CD4-positive, alpha-beta T cell treated with Interleukin-12 subunit alpha and Interleukin-12 subunit beta, for 1 hour (primary cell): ENCODE measurements around the gene TTLL5.
"Not testable (repeated sequence)": the region's sequence is repeated elsewhere in the genome, so short reads cannot be mapped to it uniquely, and the experiment has no call there.

Experiments
- DNase-seq: peaks from one replicate; pipeline ENCODE4 v3.0.0-alpha.2; 2020

Gene TTLL5

GRCh38 chr14:75837151-75837787 lies 176.2 kb downstream of the TTLL5 start:
- DNase-seq: no peak

DNA sequence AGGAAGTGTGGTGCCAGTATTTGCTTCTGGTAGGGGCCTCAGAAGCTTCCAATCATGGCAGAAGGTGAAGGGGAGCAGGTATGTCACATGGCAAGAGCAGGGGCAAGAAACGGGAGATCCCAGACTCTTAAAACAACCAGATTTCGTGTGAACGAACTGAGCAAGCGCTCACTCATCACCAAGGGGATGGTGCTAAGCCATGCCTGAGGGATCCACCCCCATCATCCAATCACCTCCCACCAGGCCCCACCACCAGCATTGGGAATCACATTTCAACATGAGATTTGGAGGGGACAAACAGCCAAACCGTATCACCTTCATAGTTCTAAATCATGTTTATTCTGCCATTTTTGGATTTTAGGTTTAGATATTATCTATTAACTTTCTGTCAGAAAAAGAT lies 179.9 kb downstream of the TTLL5 start:
- no peak for DNase-seq

DNA sequence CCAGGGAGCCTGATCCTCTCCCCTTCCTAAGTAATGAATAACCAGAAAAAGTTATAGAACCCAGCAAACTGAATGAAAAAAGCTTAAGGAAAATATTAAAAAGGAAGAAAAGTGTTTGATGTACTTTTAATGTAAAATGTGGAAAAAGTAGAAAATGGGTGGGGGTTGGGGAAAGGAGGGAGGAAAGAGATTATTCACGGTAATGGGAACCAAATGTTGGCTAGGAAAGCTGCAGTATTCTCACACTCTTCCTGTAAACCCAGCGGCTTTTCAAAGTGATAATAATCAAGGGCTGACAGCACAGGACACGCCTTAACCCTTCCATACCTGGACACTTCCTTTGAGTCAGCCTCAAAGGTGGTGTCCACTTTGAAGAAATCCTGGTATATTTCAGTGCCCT lies 181.5 kb downstream of the TTLL5 start:
- DNase-seq: no peak

DNA sequence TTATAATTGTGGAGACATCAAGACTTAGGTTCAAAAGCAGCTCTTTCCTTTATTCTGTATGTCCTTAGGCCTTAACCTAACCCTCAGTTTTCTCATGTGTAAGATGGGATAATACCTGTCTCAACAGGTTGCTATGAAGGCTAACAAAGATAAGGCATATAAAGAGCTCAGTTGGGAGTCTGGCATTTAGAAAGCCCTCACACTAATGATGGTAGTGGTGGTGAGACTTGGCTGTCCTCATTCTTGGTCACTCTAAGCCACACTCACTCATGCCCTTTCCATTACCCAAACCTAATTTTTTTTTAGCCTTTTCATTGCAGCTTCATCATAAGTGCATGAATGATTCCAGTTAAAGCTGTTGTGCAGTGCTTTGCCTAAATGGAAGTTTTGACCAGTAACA lies 183.4 kb downstream of the TTLL5 start:
- no peak for DNase-seq

DNA sequence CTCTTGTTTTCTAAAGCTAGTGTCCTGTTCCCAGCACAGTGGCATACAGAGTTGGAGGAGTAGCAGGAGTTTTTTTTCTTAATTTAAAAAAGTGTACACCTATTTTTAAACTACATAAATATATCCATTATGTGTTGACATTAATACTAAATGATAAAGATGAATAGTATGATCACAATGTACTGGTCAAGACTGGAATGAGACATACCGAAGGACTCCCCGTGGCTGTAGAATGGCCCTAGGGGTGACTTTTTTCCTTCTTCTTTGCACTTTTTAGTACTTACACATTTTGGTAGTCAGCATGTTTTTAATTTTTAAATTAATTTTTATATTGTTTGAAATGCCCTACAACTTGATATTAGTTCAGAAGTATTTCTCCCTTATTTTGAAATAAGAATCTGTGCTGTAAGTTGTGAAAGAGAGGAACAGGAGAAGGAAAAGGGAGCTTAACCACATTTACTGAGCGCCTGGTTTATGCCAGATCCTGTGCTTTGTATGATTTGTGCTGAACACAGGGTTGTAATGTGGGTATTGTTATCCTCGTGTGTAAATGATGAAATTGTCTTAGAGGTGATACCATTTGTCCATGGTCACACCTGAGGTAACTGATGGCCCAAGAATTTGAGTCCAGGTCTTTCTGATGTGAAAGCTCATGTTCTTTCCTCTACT lies 184.2 kb downstream of the TTLL5 start:
- no peak for DNase-seq

- not testable (repeated sequence) for DNase-seq
These were observed 185.6 kb downstream of the TTLL5 start for GRCh38 chr14:75846694-75847093.

GRCh38 chr14:75847584-75847983 lies 186.5 kb downstream of the TTLL5 start:
- no peak for DNase-seq

DNA sequence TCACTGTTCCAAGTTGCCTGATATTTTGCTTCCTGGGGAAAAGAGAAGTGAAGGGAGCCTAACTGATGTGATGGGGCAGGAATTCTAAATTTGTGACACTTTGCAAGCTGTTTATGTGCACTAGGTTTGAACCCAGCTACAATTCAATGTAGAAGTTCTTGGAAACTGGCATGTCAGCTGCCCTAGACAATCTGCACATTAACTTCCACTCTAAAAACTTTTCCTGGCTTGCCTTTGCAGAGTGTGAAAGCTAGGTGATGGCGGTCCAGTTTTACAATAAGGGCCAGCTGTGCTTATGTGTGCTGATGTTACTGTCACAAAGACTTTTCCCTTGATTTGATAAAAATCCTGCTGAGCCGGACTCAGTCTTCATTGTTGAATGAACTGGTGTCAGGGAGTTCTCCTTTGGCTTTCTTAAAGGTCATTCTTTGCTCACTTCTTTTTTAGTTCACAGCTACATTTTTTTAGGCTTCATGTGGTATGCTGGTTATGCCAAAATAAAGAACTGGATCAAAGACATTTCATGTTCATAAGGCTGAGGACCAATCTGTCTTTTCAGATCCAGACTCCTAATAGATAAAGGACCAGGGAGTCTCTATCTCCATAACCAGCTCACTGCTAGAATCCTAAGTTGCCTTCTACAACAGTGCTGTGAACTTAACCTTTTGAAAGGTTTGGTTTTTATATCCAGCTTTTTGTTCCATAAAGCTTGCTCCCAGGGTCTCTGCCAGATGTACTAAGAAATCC lies 187.3 kb downstream of the TTLL5 start:
- DNase-seq: no peak

GRCh38 chr14:75849300-75849895 lies 188.4 kb downstream of the TTLL5 start:
- no peak for DNase-seq

DNA sequence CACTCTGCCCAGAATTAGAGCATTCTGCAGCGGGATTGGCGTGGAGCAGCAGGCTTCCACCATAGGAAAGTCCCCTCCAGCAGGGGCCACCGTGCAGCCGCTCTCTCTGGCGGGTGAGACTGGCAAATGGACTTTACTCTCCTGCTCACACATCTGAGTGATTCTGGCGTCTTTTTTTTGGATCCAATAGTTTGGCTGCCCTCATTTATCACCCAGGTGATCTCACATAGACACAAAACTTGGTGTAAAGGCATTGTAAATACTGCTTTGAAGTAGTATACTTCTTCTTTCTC lies 190.5 kb downstream of the TTLL5 start:
- no peak for DNase-seq

- no peak for DNase-seq
These were observed 193.2 kb downstream of the TTLL5 start for GRCh38 chr14:75854111-75854799.

- DNase-seq: no peak
These were observed 196.2 kb downstream of the TTLL5 start for GRCh38 chr14:75857199-75857598.

DNA sequence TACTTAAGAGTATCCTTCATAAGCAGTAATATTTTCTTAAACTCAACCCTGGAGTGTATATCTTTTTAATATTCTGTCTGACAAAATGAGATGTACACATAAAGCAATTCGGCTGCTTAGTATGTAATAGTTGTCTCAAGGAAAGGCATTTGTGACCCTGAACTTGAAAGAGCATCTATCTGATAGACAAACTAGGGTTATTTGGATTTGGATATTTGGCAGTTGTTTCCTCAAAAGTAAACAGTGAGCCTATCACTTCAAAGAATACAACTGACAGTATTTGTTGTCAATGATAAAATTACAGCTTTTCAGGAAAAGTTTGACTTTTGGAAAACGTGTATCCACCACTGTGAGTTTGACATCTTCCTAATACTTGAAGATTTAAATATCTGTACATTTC lies 197.3 kb downstream of the TTLL5 start:
- no peak for DNase-seq

- DNase-seq: no peak
These were observed 198.7 kb downstream of the TTLL5 start for GRCh38 chr14:75859746-75860145.

GRCh38 chr14:75860561-75861160 lies 199.6 kb downstream of the TTLL5 start:
- no peak for DNase-seq

DNA sequence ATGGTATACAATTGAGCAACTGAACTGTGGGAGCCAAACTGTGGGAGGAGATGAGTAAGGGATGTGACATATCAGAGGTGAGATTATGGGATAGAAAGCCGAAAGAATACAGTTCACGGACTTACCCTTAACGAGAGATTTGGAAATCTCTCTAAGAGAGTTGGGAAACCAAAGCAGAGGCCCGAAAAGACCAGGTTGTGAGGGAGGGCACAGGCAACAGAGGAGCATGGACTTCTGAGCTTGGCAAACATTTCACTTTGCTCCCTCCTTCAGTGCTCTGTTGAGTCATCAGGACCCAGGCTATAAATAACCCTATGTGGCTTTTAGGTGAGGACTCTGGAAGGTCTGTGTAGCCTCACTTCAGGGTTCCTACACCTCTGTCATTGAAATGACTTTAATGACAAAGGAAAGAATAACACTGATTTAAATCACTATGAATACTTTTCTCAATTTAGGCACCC lies 200.1 kb downstream of the TTLL5 start:
- no peak for DNase-seq

DNA sequence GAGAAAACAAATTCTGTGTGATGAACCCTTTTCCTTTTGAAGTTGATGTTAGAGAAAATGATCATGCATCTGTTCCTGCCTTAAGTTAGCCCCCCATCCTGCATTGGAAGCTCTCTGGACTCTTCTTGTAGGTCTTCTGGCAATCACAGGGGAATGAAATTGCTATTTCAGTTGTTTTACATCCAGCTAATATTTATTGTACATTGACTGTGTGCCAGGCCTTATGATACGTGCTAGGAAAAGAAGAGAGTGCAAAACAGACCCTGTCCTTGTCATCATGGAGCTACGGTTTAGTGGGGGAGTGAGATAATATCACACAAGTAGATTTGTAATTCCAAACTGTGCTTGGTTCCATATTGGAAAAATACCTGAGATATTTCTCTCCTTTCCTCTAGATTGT lies 202.2 kb downstream of the TTLL5 start:
- no peak for DNase-seq

GRCh38 chr14:75864352-75864751 lies 203.3 kb downstream of the TTLL5 start:
- DNase-seq: no peak

DNA sequence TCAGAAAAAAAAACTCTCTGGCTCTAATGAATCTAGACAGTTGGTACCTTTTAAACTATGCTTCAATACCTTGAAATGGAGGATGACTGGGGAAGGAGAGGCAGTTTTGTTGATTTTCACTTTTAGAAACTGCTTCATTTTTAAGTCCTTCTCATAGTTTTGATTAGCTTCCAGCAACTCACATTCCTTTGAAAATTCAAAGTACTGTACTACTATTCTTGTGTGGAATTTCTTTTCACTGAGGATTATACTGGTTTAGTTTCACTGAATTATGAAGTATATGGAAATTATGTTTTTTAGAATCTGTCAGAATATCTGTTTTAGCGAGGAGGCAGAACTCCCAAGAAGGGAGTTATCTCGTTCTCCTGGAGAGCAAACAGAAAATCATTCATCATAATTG lies 204.5 kb downstream of the TTLL5 start:
- DNase-seq: no peak

- no peak for DNase-seq
These were observed 205.9 kb downstream of the TTLL5 start for GRCh38 chr14:75866970-75867369.

DNA sequence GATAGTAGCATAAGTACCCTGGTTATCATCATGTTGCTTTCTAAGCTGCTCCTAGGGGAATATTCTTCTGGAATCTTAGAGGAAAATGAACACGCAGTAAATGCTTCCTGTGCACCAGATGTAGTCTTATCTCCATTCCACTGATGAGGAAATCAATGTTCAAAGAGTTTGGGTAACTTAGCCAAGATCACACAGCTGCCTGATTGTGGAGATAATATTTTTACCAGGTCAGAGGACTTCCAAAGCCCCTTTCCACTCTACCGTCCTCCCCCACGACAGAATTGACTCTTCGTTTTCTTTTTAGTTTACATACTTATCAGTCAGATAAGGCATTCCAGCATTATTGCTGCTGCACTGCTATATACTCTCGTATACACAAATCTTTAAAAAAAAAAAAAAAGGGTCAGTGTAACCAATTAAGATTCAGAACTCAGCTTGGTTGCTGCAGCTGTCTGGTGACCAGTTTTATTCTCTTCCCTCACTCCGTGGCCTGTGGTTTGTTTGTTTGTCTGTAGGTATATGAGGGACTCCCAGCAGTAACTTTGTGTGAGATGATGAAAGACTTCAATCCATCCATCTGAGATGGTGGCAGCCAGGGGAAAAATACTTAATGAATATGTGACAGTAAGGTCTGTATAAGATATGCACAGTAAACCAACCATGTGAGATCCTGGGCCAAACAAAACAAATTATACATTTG lies 210.3 kb downstream of the TTLL5 start:
- DNase-seq: no peak

- DNase-seq: no peak
These were observed 214.9 kb downstream of the TTLL5 start for GRCh38 chr14:75875958-75876357.
